ENCODE results near the gene FBXW7. TPM values are rescaled to one million over a fixed set of nuclear protein-coding genes. Genes with fewer than 3 reads are reported as not detected.

The FBXW7 gene
- total and polyA plus RNA-seq, 2 donors from 2014 or later, result 5.5 to 64.0 TPM

DNA sequence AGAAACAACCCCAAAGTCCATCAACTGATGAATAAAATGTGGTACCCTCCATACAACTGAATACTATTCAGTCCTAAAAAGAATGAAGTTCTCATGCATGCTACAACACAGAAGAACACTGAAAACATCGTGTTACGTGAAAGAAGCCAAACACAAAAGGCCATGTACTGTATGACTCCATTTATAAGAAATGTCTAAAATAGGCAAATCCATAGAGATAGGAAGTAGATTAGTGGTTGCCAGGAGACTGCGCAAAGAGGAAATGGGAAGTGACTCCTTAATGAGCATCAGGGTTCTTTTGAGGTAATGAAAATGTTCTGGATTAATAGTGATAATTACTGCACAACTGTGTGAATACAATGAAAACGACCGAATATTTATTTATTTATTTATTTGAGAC lies 23.4 kb downstream of the FBXW7 start:
- Histone ChIP-seq H3K27me3 (ENCODE audit: control insufficient read depth, insufficient read depth, low read length) (no peaks in the 10 kb centered on the region), H3K9ac (ENCODE audit: low read length in 3 of 3) (no peak overlapping the region), H3K4me1 (ENCODE audit: control insufficient read depth in 2 of 3, insufficient read depth in 2 of 3, low read depth in 1 of 3, low read length in 3 of 3) (no peaks in the 10 kb centered on the region), H3K36me3 (ENCODE audit: control insufficient read depth in 2 of 3, insufficient read depth in 3 of 3, low read length in 3 of 3) (no peaks in the 10 kb centered on the region), H3K4me3 (ENCODE audit: low read length in 3 of 3) (no peak overlapping the region), H3K9me3 (ENCODE audit: control insufficient read depth in 2 of 3, insufficient read depth in 1 of 3, low read length in 3 of 3) (no peaks in the 10 kb centered on the region), H3K27ac (ENCODE audit: low read depth in 2 of 2, low read length in 2 of 2) (no peak overlapping the region)
- no peak for DNase-seq
- intact Hi-C loops (cut with DNase I), result no loop called here
- TF ChIP-seq, protein P1, sequence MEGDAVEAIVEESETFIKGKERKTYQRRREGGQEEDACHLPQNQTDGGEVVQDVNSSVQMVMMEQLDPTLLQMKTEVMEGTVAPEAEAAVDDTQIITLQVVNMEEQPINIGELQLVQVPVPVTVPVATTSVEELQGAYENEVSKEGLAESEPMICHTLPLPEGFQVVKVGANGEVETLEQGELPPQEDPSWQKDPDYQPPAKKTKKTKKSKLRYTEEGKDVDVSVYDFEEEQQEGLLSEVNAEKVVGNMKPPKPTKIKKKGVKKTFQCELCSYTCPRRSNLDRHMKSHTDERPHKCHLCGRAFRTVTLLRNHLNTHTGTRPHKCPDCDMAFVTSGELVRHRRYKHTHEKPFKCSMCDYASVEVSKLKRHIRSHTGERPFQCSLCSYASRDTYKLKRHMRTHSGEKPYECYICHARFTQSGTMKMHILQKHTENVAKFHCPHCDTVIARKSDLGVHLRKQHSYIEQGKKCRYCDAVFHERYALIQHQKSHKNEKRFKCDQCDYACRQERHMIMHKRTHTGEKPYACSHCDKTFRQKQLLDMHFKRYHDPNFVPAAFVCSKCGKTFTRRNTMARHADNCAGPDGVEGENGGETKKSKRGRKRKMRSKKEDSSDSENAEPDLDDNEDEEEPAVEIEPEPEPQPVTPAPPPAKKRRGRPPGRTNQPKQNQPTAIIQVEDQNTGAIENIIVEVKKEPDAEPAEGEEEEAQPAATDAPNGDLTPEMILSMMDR (IDR thresholded peaks at IDR 0.05; ENCODE audit: borderline replicate concordance, extremely low read depth, insufficient read depth), result no peak
- FAIRE-seq, result no peak

DNA sequence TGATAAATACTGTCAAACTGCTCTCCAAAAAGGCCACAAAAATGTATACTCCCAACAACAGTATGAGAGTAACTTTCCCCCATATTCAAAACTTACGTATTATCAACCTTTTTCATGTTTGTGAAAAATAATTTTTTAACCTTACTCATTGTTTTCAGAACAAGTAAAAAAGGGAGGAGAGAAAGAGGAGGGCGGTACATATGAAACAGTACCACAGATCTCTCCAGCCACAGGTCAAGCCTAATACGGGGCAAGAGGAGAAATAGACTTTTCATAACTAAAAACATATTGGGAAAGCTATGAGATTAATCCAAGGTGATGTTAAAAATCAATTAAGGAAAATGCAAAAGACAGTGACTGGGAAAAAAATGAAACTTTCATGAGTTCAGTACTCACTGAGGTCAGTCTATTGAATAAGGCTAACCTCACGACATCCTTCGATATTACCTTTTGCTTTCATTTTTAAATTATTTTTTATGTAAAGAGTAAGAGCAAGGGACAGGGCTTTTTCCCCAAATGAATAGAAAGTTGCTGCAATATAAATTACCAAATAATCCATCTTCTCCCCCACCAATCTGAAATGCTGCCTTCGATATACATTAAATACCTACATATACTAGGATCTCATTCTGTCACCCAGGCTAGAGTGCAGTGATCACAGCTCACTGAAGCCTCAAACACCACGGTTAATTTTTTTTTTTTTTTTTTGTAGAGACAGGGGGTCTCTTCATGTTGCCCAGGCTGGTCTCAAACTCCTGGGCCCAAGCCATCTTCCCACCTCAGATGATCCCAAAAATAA lies 25.3 kb downstream of the FBXW7 start:
- Histone ChIP-seq H3K4me3 (ENCODE audit: low read length in 3 of 3) (no peak overlapping the region), H3K27me3 (ENCODE audit: control insufficient read depth, insufficient read depth, low read length) (no peaks in the 10 kb centered on the region), H3K9me3 (ENCODE audit: control insufficient read depth in 2 of 3, insufficient read depth in 1 of 3, low read length in 3 of 3) (no peaks in the 10 kb centered on the region), H3K36me3 (ENCODE audit: control insufficient read depth in 2 of 3, insufficient read depth in 3 of 3, low read length in 3 of 3) (no peaks in the 10 kb centered on the region), H3K27ac (ENCODE audit: low read depth in 2 of 2, low read length in 2 of 2) (no peak overlapping the region), H3K4me1 (ENCODE audit: control insufficient read depth in 2 of 3, insufficient read depth in 2 of 3, low read depth in 1 of 3, low read length in 3 of 3) (no peaks in the 10 kb centered on the region), H3K9ac (ENCODE audit: low read length in 3 of 3) (no peak overlapping the region)
- DNase-seq (no peak), FAIRE-seq (no peak)
- intact Hi-C loops (cut with DNase I), result no loop called here
- TF ChIP-seq, protein P1 (IDR thresholded peaks at IDR 0.05; ENCODE audit: borderline replicate concordance, extremely low read depth, insufficient read depth), result no peak

DNA sequence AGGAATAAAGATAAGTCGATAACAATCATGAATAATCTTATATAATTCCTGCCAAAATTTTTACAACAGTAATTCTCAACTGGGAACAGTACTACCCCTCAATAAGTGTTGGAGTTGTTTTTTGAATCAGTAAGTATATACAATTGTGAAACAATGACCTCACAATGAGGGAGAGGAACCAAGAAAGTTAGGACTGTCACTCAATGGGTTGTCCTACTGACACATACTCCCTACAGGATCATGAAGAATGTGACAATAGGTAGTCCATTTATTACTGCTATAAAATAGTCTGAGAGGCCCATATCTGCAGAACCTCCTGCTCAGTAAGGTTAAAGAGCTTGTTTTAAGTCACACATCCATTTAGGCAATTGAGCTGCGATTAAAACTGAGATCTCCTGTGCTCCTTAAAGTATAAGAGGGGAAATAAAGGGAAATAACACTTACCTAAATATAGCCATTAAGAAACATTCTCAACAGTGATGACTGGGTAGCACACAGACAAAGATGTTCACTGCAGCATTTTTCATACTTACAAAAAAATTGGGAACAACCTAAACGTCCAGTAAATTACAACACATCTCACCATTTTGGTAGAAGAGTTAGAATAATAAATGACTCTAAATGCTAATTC lies 26.2 kb downstream of the FBXW7 start:
- TF ChIP-seq, protein P1 (IDR thresholded peaks at IDR 0.05; ENCODE audit: borderline replicate concordance, extremely low read depth, insufficient read depth), result no peak
- FAIRE-seq, result no peak
- H3K36me3 ChIP-seq (ENCODE audit: control insufficient read depth in 2 of 3, insufficient read depth in 3 of 3, low read length in 3 of 3), result no peaks in the 10 kb centered on the region
- no peaks in the 10 kb centered on the region for H3K4me1 ChIP-seq (ENCODE audit: control insufficient read depth in 2 of 3, insufficient read depth in 2 of 3, low read depth in 1 of 3, low read length in 3 of 3)
- H3K4me3 ChIP-seq (ENCODE audit: low read length in 3 of 3), result no peak overlapping the region
- no peaks in the 10 kb centered on the region for H3K27me3 ChIP-seq (ENCODE audit: control insufficient read depth, insufficient read depth, low read length)
- intact Hi-C loops (cut with DNase I), result no loop called here
- H3K27ac ChIP-seq (ENCODE audit: low read depth in 2 of 2, low read length in 2 of 2), result no peak overlapping the region
- DNase-seq, result no peak
- no peak overlapping the region for H3K9ac ChIP-seq (ENCODE audit: low read length in 3 of 3)
- H3K9me3 ChIP-seq (ENCODE audit: control insufficient read depth in 2 of 3, insufficient read depth in 1 of 3, low read length in 3 of 3), result no peaks in the 10 kb centered on the region
